ENCODE measurements around the gene GLS.

The GLS gene

DNA sequence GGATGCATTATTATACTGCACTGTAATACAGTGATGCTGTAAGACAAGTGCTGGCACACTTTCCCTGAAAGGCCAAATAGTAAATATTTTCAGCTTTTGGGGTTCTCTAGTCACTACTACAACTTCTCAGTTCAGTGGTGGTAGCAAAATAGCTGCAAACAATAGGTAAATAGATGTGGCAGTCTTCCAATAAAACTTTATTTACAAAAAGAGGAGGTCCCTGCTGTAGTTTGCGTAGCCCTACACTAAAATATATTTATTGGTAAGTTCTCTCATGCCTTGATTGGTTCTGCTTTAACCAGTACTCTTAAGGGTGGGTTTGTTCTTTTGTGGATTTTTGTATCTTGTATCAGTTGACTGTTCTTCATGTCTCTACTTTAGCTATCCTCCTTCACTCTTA is 7.8 kb downstream of the GLS start:
- no peak for DNase-seq

DNA sequence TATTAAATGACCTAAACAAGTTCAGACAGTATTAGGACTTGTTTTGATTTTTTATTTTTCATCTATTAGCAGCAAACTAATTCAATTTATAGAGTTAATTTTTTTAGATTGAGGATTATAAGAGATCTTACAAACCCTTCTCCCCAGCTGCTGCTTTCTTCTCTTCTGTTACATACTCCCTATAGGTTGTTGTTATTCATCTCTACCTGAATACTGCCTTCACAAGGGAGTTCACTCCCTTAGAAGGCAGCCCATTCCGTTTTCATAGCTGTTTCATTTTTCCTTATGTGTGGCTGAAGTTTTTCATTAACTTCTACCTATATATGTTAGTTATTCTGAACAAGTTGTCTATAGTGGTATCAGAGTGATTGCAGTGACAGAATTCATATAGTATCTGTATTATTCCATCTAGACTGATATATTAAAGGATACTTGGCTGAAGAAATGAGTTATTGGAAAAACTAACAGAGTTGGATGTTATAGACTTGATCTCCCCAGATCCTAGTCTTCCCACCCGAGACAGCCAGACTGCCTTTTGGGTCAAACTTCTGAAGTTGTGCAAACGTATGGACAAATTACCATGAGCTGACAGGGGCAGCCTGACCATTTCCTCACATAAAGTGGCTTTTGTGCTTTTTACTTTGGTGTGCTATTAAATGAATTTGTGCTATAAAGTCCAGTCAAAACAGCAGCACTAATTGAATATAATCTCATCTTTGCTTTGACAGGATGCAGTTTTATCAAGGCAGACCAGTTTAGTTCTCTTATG is 8.7 kb downstream of the GLS start:
- no peak for DNase-seq

DNA sequence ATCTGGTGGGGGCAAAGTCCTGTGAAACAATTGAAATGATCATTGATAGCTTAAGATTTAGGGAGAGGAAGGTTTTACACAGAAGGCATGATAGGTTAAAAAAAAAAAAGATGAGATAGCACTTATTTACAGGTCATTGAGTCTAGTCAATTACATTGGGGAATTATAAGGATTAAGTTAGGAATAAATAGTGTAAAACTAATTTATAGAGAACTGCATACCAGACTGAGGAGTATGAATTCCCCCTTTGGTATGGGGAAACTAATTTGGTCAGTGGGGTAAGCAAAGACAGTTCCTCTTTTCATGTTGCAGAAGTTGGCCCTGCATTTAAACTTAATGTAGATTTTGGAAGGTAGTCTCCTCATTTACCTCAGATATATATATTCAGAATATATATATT is 10.8 kb downstream of the GLS start:
- DNase-seq, result no peak

DNA sequence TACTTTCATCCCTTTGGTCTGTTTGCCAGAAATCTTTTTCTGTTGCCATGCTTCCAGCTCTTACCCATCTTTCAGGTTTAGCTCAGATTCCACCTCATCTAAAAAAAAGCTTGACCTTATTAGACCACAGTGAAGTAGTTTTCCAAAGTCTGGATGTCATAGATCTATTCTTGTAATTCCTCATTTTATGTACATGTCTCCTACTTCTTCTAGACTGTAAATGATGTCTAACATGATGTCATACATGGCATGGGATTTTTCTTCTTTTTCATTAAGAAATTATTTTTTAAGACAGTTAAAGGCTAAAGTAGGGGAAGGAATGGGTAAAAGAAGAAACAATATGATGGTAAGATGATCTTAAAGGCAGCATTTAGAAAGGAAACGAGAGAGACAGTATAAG is 11.3 kb downstream of the GLS start:
- DNase-seq, result no peak

DNA sequence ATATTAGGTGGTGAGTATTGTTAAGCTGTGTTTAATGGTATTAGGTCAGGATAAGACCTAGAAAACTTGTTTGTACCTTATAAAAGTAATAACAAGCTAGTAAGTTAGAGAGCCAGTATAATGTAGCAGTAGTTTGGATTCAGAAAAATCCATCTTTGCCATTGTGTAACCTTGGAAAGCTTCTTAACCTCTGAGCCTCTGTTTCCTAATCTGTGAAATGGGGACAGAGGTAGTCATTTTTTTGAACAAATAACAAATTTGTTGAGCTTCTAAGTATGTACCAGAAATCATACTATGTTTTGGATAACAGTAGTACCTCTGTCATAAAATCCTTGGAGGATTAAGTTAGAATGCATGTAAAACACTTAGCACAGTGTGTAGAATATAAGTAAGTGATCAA is 12.5 kb downstream of the GLS start:
- no peak for DNase-seq

DNA sequence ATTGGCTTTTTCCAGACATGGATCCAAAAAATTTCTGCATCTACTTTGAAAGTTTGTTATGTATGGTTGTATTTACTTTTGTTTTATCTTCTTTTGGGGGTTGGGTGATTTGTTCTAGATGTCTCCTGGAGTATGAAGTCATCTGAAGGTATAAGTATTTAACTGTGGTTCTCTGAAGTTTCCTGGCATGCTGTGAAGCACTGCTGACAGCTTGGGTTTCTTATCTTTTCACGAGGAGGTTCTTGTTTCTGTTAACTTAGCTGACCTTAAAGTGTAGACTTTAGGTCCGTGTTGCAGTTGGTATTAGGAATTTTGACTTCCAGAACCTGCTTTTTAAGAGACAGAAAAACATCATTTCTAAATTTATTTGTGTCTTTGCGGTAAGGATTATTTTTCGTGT is 15.9 kb downstream of the GLS start:
- DNase-seq, result peak; percentile 63

DNA sequence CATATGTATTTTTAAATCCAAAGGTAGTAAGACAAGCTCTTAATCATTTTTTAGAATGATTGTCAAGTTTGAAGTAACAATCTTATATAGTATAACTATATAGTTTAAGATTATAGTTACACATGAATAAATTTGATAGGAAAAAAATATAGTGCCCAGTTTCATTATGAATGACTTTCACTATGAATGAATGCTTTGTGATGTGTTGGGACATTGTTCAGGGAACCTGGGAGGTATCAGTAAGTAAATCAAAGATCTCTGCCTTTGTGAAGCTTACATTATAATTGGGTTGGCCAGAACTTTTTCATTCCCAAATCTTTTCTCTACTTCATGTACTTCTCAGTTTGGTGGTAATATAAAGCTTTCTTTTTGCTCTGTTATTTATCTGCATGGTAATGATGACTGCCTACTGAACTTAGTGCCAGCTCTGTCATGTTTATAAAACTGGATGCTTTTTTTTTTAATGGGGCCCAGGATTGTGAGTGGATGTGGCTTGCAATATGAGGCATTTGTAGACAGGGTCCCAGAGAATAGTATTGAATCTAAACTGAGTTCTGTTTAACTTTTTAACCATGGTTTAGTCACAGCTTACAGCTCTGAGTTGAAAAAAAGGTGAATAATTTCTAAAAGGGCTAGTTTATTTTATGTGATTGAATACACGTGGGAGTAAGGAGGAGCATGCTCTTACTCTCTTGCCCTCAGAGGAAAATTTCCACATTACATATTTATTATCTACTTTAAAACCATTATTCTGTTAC is 23.3 kb downstream of the GLS start:
- DNase-seq, result peak; percentile 54

DNA sequence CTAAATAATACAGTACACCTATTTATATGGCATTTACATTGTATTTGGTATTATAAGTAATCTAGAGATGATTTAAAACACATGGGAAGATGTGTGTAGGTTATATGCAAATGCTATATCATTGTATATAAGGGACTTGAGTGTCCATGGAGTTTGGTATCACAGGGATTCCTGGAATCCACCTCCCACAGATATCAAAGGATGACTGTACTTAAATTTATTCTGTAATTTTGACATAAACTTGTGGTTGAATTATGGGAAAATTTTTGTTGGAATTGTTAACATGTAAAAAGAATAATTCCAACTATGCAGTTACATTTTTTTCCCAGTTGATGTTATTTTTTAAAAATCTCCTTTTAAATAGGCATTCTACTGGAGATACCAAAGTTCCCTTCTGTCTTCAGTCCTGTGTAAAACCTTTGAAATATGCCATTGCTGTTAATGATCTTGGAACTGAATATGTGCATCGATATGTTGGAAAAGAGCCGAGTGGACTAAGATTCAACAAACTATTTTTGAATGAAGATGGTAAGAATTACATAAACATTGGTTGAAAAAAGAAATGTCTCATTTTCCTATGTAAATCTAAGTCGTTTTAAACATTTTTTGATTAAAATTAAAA is 24.1 kb downstream of the GLS start:
- peak; percentile 80 for DNase-seq

DNA sequence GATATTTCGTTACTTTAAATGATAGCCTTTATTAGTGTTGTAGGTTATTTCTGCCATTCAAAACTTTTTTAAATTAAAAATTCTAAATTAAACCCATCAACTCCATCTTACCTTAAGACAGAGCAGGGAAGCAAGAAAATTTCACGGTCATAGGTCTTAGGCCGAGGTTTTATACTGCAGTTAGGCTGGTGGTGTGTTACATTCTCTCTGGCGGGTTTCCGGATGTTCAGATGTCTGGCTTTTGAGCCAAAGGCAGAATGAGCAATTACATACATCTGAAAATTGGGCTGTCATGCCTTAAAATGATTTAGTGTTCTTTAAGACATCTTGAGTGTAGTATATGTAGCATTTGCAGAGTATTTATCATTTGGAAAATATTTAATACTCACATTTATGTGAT is 27.9 kb downstream of the GLS start:
- DNase-seq, result no peak

DNA sequence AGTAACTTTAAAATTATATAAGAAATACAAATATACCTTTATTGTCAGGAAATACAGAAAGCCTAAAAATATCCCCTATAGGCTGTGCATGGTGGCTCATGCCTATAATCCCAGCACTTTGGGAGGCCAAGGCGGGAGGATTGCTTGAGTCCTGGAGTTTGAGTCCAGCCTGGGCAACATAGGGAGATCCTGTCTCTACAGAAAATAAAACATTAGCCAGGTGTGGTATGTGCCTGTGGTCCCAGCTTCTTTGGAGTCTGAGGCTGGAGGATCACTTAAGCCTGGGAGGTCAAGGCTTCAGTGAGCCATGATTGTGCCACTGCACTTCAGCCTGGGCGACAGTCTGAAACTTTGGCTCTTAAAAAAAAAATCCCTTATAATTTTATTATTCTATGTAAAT is 29.1 kb downstream of the GLS start:
- no peak for DNase-seq

DNA sequence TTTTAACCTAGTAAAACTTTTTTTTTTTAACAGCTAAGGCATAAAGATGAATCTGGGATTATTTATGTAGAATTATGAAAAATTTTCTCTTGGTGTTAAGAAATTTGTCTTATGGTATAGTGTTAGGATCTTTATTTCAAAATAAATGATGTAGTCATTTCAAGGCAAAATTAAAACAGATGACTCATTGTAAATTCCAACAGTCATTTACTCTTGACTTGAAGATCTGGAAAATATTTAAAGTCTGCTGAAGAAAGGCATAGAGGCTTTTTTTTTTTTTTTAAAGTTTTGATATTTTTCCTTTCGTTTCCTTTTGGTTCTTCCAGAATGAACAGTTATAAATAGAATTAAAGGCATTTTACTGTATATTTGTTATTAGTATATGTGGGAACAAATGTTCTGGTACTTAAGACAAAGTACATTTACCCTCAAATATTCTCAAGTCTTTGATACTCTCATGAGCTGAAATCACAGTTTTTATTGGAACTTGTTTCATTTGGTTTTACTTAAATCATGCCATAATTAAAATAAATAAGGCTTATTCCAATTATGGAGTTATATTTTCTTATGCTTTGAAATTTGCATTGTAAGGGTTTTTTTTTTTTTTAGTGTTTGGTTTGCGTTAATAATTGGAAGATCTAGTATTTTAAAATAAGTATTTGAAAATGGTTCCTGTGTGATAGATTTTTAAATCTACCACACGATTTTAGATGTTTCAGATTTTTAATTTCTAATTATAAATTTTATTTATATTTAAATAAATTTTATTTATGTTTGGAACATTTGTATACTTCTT is 29.9 kb downstream of the GLS start:
- peak; percentile 38 for DNase-seq

DNA sequence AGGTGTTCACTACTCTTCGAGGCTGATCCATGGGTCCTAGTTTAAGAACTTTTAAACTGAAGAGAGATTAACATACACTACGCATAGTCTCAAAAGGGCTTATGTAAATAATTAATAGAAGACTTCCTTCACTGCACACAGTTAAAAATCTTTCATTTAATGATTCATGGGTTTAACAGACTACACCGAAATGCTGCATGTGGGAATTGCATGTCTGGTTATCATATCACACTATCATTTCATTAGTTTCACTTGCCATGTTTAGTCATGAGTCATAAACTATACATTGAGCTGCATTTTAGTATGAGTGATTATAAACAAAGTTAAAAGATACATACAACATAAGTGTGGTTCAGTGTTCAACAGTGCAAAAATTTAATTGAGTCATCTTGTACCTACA is 31.2 kb downstream of the GLS start:
- DNase-seq, result no peak

DNA sequence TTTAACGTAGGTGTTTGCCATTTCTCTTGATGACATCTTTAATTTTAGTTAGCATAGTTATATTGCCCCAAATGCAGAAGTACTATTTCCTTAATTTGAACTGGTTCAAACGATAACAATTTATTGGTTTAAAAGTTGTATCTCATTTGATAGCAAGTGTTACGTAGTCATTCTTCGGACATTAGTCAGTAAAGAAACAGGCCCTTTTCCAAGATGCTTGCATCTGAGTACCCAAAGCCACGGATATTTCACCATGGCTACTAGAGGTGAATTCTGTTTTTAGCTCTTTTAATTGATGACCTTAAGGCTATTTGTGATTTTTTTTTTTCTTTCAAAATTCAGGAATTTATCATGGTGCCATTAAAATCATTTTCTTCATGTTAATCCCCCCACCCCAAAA is 32.1 kb downstream of the GLS start:
- peak; percentile 75 for DNase-seq

DNA sequence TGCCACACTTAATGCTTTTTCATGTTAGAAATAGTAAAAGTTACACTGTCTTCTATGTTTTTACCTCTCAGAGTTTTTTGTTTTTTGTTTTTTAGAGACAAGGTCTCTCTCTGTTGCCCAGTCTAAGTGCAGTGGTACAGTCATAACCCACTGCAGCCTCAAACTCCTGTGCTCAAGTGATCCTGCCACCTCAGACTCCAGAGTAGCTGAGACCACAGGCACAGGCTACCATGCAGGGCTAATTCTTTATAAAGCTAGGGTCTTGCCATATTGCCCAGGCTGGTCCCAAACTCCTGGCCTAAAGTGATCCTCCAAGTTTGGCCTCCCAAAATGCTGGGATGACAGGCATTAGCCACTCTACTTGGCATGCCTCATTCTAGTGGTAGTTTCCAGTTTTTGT is 33.1 kb downstream of the GLS start:
- no peak for DNase-seq

DNA sequence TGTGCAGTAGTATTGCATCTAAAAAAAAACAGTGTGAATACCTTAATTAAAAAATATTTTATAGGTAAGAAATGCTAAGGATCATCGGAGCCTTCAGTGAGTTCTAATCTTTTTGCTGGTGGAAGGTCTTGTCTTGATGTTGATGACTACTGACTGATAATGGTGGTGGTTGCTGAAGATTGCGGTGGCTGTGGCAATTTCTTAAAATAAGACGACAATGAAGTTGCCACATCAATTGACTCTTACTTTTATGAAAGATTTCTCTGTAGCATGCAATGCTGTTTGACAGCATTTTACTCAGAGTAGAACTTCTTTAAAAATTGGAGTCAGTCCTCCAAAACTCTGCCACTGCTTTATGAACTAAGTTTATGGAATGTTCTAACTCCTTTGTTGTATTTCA is 36.2 kb downstream of the GLS start:
- no peak for DNase-seq

DNA sequence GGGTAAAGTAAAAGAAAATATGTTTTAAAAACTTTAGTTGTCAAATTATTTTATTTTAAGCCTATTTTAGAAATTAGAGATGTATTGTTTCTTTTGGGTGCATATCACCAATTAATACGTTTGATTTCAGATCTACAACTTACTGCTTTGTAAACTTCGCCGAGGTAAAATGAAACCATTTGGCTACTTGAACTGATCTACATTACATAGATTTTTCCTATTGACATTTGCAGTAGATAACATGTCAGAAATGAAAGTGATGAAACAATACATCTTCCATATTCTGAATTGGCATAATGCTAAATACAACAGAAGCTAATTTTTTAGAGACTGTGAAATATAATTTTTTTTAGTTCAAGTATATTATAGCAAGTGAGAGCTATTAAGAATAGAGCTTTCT is 39.5 kb downstream of the GLS start:
- DNase-seq, result no peak

DNA sequence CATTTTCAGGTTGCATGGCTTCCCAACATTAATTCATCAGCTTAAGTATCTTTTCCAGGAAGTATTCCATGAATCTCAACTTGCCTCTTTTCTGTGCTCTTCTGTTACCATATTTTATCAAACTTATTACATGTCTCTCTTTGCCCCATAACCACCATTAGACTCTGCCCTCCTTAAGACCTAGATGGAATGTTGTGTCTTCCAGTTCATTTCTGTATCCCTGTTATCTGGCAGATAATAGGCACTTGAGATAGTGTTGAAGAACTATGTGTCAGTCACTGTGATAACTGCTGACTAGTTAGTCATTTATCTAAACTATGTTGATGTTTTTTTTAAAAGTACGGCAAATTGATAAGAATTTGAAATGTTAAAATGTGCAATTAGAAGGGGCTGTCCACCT is 41.8 kb downstream of the GLS start:
- peak; percentile 90 for DNase-seq

DNA sequence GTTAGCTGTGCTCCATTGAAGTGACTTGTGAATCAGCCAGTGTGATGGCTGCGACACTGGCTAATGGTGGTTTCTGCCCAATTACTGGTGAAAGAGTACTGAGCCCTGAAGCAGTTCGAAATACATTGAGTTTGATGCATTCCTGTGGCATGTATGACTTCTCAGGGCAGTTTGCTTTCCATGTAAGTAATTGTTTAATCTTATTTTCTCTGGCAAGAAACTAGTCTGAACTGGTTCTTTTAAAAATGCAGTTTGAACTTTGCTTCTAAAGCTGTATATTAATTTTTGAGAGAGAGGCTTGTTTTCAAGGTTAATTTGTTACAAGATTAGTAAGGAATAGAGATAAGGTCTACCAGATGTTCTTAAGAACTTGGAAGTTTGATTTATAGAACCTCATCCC is 46.7 kb downstream of the GLS start:
- DNase-seq, result no peak

DNA sequence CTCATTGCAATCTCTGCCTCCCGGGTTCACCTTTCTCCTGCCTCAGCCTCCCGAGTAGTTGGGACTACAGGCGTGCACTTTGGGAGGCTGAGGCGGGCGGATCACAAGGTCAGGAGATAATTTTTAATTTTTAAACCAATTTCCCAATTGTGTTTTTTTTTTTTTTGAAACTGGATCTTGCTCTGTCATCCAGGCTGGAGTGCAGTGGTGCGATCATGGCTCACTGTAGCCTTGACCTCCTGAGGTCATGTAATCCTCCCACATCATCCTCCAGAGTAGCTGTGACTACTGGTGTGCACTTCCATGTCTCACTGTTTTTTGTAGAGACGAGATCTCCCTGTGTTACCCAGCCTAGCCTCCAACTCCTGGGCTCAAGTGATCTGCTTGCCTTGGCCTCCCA is 49.3 kb downstream of the GLS start:
- DNase-seq, result no peak

DNA sequence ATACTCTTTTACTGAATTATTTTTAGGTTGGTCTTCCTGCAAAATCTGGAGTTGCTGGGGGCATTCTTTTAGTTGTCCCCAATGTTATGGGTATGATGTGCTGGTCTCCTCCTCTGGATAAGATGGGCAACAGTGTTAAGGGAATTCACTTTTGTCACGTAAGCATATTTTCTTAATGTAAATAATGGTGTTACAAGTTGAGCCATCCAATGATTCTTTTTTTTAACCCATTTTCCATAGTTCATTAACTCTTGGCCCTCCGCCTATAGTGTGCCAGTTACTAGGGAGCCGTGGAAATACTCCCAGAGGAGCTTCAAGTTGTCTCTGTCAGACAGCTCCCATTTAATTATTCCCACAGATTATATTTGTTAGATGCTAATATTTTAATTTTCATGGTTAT is 49.8 kb downstream of the GLS start:
- DNase-seq, result no peak

DNA sequence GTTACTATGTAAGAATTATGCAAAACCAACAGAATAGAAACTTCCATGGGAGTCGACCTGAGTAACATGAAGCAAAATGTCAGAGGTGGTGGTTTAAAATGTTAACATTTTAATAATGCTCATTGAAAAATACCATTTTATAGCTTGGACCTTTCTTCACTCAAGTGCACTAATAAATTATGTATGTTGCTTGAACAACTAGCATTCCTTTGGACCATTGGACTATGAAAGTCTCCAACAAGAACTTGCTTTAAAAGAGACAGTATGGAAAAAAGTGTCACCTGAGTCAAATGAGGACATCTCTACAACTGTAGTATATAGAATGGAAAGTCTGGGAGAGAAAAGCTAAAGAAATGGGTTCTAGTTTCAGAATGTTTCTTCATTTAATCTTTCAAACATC is 51.9 kb downstream of the GLS start:
- DNase-seq, result no peak

DNA sequence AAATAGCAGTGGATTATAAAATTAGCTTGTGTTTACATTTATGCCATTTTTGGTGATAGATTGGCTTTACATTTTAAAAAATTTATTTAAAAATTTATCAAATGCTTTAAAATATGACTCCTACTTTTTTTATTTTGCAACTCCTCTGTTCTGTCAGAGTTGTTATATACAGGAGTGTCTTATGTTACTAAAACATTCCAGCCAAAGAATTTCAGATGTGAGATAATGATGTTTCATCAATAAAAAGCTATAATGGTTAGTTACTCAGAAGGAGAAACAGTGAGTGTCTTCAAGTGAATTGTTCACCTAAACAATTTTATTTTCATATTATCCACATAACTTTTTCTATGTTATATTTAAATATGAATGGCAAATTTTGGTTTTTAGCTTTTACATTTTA is 52.7 kb downstream of the GLS start:
- no peak for DNase-seq

DNA sequence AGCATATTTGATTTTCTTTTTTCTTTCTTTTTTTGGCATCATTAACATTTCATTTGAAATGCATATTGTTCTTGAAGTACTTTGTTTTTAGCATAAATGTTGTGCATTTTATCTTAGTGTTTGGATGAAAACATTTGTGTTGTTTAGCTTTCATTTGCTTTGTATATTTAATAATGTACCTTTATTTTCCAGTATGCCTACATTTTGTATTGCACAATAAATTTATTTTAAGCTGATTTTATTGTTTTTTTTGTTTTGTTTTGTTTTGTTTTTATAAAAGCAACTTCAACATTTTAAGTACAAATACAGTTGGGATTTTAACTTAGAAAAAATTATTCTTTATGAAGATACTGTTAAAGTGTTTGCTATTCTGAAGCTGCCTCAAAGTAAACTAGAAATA is 54.4 kb downstream of the GLS start:
- no peak for DNase-seq

Measured in NCI-H226 (cell line).